HCT116 (cell line): ENCODE data around the gene LIM2. TPM values are rescaled to one million over a fixed set of nuclear protein-coding genes. Genes with fewer than 3 reads are reported as not detected.

Experiments used
- ATAC-seq: fragments of 200-7000 bp; cut with Tn5 transposase; 2 replicates; pipeline ENCODE4 v1.9.1; 2020; ENCODE audit warnings: mild to moderate bottlenecking, moderate library complexity
- BruUV-seq: library from RNA; stranded (reverse); fragments of 400-500 nt; replicated peaks from 2 replicates; lab custom pipeline; 2021; lab: Mats Ljungman, UMichigan
- CTCF ChIA-PET: fragments of 300-600 bp; sonication (Branson Sonifier 250); formaldehyde crosslinking; loops from one replicate; lab custom pipeline; 2021; ENCODE audit warnings: antibody characterized with exemption; lab: Charles Lee
- POLR2A ChIA-PET: fragments of 300-600, 350-600 bp; sonication (Branson Sonifier 250); formaldehyde crosslinking; loops from one replicate; lab custom pipeline; 2021; ENCODE audit warnings: antibody characterized with exemption; lab: Charles Lee
- RAD21 ChIA-PET, 2 experiments: fragments of 300-600 bp; sonication (Branson Sonifier 250); formaldehyde crosslinking; loops; one replicate each; lab custom pipeline; 2023; ENCODE audit warnings: low total read pairs in 2 of 2; ENCODE audit not compliant: uncharacterized antibody in 2 of 2, unreplicated experiment in 2 of 2, low non-redundant PET in 1 of 2; lab: Charles Lee
- DNase-seq: peaks from one replicate; pipeline ENCODE4 v3.0.0-alpha.2; 2010; ENCODE audit warnings: low read depth, low spot score
- H2AFZ ChIP-seq: fragments of 200-600 bp; shearing (Covaris generic), sonication (generic); 2 replicates; pipeline ENCODE4 v1.6.1; 2017; ENCODE audit warnings: low read depth, mixed run types, mixed read lengths, antibody characterized with exemption, low read length; ENCODE audit not compliant: poor library complexity, severe bottlenecking
- H3K27ac ChIP-seq: 2 replicates; pipeline ENCODE4 v1.5.1; 2012; ENCODE audit warnings: low read depth, low read length
- H3K27me3 ChIP-seq: fragments of 200-600 bp; sonication (generic); 2 replicates; pipeline ENCODE4 v1.6.1; 2016; ENCODE audit warnings: mixed run types, low read length, mixed read lengths; ENCODE audit not compliant: insufficient read depth
- H3K36me3 ChIP-seq, 2 experiments: fragments of 200-500 bp in 1 of 2; fragments of 200-600 bp in 1 of 2; sonication (Bioruptor generic) in 1 of 2; sonication (generic) in 1 of 2; 2 replicates each; pipeline versions ENCODE4 v1.5.1 to v1.6.1; 2014 to 2016; ENCODE audit warnings: low read length in 2 of 2, inconsistent platforms in 1 of 2, mixed read lengths in 1 of 2, mixed run types in 1 of 2; ENCODE audit not compliant: insufficient read depth in 2 of 2, control insufficient read depth in 1 of 2
- H3K4me1 ChIP-seq, 2 experiments: fragments of 200-600 bp in 1 of 2; sonication (generic) in 1 of 2; 2 replicates each; pipeline versions ENCODE4 v1.5.1 to v1.6.1; 2012 to 2017; ENCODE audit warnings: low read length in 2 of 2, inconsistent platforms in 1 of 2, mild to moderate bottlenecking in 1 of 2, mixed read lengths in 1 of 2, mixed run types in 1 of 2, moderate library complexity in 1 of 2; ENCODE audit not compliant: insufficient read depth in 2 of 2, control insufficient read depth in 1 of 2
- H3K4me2 ChIP-seq: fragments of 200-600 bp; sonication (generic); 2 replicates; pipeline ENCODE4 v1.6.1; 2017; ENCODE audit warnings: mixed run types, low read length, mixed read lengths
- H3K4me3 ChIP-seq, 2 experiments: fragments of 200-600 bp in 1 of 2; sonication (generic) in 1 of 2; replicated peaks in 1 of 2; 2 replicates each; pipeline ENCODE4 v1.5.1; 2011 to 2016; ENCODE audit warnings: low read length in 2 of 2, control low read depth in 1 of 2, low read depth in 1 of 2, mild to moderate bottlenecking in 1 of 2, mixed read lengths in 1 of 2, mixed run types in 1 of 2
- H3K79me2 ChIP-seq: fragments of 200-600 bp; sonication (generic); 2 replicates; pipeline ENCODE4 v1.6.1; 2017; ENCODE audit warnings: mild to moderate bottlenecking, mixed run types, low read length, moderate library complexity, mixed read lengths; ENCODE audit not compliant: insufficient read depth
- H3K9ac ChIP-seq: fragments of 200-600 bp; sonication (generic); 2 replicates; pipeline ENCODE4 v1.6.1; 2016; ENCODE audit warnings: low read length, mixed read lengths
- H3K9me2 ChIP-seq: fragments of 200-600 bp; sonication (generic), shearing (Covaris generic); 2 replicates; pipeline ENCODE4 v1.6.1; 2017; ENCODE audit warnings: mixed run types, mild to moderate bottlenecking, moderate library complexity; ENCODE audit not compliant: insufficient read depth
- H3K9me3 ChIP-seq, 2 experiments: fragments of 200-500 bp in 1 of 2; fragments of 200-600 bp in 1 of 2; sonication (Bioruptor generic) in 1 of 2; sonication (generic) in 1 of 2; 2 replicates each; pipeline ENCODE4 v1.6.1; 2014 to 2017; ENCODE audit warnings: low read length in 2 of 2, mixed read lengths in 2 of 2, inconsistent platforms in 1 of 2, low read depth in 1 of 2, mild to moderate bottlenecking in 1 of 2, mixed run types in 1 of 2, moderate library complexity in 1 of 2; ENCODE audit not compliant: control insufficient read depth in 1 of 2, insufficient read depth in 1 of 2
- H4K20me1 ChIP-seq: fragments of 200-600 bp; sonication (generic), shearing (Covaris generic); 2 replicates; pipeline ENCODE4 v1.6.1; 2017; ENCODE audit warnings: mixed run types, mild to moderate bottlenecking, moderate library complexity; ENCODE audit not compliant: insufficient read depth
- CEBPB ChIP-seq: IDR thresholded peaks from 2 replicates; pipeline ENCODE4 v1.6.1; 2012; ENCODE audit warnings: low read depth
- ELF1 ChIP-seq: IDR thresholded peaks from 2 replicates; pipeline ENCODE4 v1.6.1; 2012; ENCODE audit warnings: low read depth, borderline replicate concordance
- FOSL1 ChIP-seq: IDR thresholded peaks from 2 replicates; pipeline ENCODE4 v1.6.1; 2012; ENCODE audit warnings: low read depth
- POLR2A ChIP-seq: IDR thresholded peaks from 2 replicates; pipeline ENCODE4 v1.7.0; 2011; ENCODE audit warnings: borderline replicate concordance; ENCODE audit not compliant: insufficient read depth, insufficient read length; ENCODE audit errors: extremely low read depth
- POLR2AphosphoS5 ChIP-seq: IDR thresholded peaks from 2 replicates; pipeline ENCODE4 v1.6.1; 2011; ENCODE audit warnings: mild to moderate bottlenecking, low read depth, low read length, moderate library complexity
- SP1 ChIP-seq: IDR thresholded peaks from 2 replicates; pipeline ENCODE4 v1.6.1; 2012; ENCODE audit warnings: low read depth
- intact Hi-C: fragments of 100-400 bp; cut with micrococcal nuclease; formaldehyde crosslinking; loops from 2 replicates; pipeline ENCODE4 v1.10.0; 2022
- total RNA-seq: library from RNA; stranded (reverse); gene quantifications from one replicate; pipeline ENCODE4 v1.2.1, GENCODE V29; 2021; ENCODE audit not compliant: unreplicated experiment
- TF ChIP-seq, protein P1 (sequence below): IDR thresholded peaks from 2 replicates; pipeline ENCODE4 v1.6.1; 2012

Gene LIM2
- total RNA-seq, 1 experiment from 2014 or later = not detected

GRCh38 chr19:51418707-51419106 lies 30.9 kb upstream of the LIM2 start:
- Histone ChIP-seq H3K27ac (no peak overlapping the region), H3K79me2 (no peaks in the 10 kb centered on the region), H3K4me2 (no peak overlapping the region), H3K9me3 (no peaks in the 10 kb centered on the region), H4K20me1 (no peaks in the 10 kb centered on the region), H3K9me2 (no peaks in the 10 kb centered on the region), H3K36me3 (no peaks in the 10 kb centered on the region), H3K4me3 (no peak overlapping the region), H3K27me3 (no peaks in the 10 kb centered on the region), H3K4me1 (no peaks in the 10 kb centered on the region; a peak in 1 of 4 replicates), H3K9ac (no peak overlapping the region), H2AFZ (no peak overlapping the region)
- RAD21 ChIA-PET = no interaction called here
- intact Hi-C loops = no loop called here
- POLR2A ChIA-PET = interaction anchor here (0.7 kb wide), 1 partner anchor 24 kb away, joined by 3 read pairs; no protein-coding TSS in a partner anchor
- DNase-seq (no peak), ATAC-seq (no peak)
- BruUV-seq = no TSS peak
- CTCF ChIA-PET = interaction anchor here (0.7 to 1.7 kb wide), 2 partner anchors 18 to 243 kb away, joined by 3 to 5 read pairs; no protein-coding TSS in a partner anchor
- no peak for TF ChIP-seq POLR2A

- ChIA-PET POLR2A (no interaction called here), RAD21 (no interaction called here), CTCF (interaction anchor here (1.2 to 1.7 kb wide), 2 partner anchors 239 to 243 kb away, joined by 4 to 5 read pairs; no protein-coding TSS in a partner anchor)
- no peaks in the 10 kb centered on the region for H3K79me2 ChIP-seq
- intact Hi-C loops = no loop called here
- TF ChIP-seq SP1 = no peak
- no peak for TF ChIP-seq CEBPB
- TF ChIP-seq POLR2AphosphoS5 = no peak
- TF ChIP-seq, protein P1, sequence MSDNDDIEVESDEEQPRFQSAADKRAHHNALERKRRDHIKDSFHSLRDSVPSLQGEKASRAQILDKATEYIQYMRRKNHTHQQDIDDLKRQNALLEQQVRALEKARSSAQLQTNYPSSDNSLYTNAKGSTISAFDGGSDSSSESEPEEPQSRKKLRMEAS = no peak
- no peak for TF ChIP-seq FOSL1
- TF ChIP-seq ELF1 = no peak
- no peak overlapping the region for H3K9ac ChIP-seq
- no peak for DNase-seq
- no peak overlapping the region for H3K4me2 ChIP-seq
- H3K4me3 ChIP-seq = no peak overlapping the region
- no peaks in the 10 kb centered on the region for H3K36me3 ChIP-seq
- no TSS peak for BruUV-seq
- no peaks in the 10 kb centered on the region for H3K9me3 ChIP-seq
- no peak for ATAC-seq
- no peaks in the 10 kb centered on the region for H3K27me3 ChIP-seq
- H3K4me1 ChIP-seq = no peaks in the 10 kb centered on the region; a peak in 1 of 4 replicates
- no peak overlapping the region for H3K27ac ChIP-seq
- H4K20me1 ChIP-seq = no peaks in the 10 kb centered on the region
- H3K9me2 ChIP-seq = no peaks in the 10 kb centered on the region
- H2AFZ ChIP-seq = no peak overlapping the region
Measured at GRCh38 chr19:51417810-51418157, 30.0 kb upstream of the LIM2 start.
